Middle frontal gyrus (tissue), 1 donor: ENCODE results near the gene DEPP1.

Source experiments
- DNase-seq: peaks from one replicate; pipeline ENCODE4 v3.0.0-alpha.2; 2015; ENCODE audit warnings: low spot score; ENCODE audit errors: extremely low spot score

DEPP1 gene

DNA sequence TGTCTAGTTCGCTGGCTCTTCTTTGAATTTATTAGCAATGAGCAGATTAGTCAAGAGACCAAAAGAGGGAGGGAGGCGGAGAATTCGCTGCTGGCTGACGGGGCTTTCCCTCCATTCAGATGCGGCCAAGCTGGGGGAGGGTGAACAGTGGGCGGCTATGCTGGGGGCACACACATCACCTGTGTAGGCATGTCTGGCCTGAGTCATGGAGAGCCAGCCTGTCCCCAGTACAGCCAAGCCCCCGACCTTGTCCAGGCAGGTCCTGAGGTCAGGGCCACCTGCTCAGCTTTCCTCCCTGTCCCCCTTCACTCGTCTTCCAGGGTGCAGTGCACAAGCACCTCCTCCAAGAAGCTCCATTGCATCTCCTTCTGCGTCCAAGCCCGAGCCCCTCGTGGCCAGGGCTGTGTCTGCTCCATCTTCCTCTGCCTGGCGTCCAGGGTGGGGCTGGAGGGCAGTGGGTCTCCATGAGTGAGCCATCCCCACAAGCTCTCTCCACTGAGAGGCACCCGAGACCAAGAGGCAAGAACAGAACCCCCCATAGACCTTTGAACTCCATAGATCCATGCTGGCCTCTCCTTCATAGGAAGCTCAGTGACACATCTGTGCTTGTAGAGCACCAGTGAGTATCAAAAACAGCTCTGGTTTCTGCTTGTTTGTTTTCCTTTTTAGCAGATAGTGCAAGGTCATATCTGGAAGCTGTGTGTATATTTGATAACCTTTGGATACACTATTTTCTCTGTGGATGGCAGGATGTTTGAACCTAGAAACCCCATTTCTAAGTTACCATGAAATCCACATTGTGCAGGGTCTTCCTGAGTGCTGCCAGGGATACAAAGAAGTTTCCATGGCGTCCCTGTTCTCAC, 1.9 kb upstream of the DEPP1 start:
- DNase-seq, result no peak

- no peak for DNase-seq
These were observed 927 bp upstream of the DEPP1 start for GRCh38 chr10:44979281-44980191.

GRCh38 chr10:44978213-44978569, 418 bp downstream of the DEPP1 start:
- no peak for DNase-seq

DNA sequence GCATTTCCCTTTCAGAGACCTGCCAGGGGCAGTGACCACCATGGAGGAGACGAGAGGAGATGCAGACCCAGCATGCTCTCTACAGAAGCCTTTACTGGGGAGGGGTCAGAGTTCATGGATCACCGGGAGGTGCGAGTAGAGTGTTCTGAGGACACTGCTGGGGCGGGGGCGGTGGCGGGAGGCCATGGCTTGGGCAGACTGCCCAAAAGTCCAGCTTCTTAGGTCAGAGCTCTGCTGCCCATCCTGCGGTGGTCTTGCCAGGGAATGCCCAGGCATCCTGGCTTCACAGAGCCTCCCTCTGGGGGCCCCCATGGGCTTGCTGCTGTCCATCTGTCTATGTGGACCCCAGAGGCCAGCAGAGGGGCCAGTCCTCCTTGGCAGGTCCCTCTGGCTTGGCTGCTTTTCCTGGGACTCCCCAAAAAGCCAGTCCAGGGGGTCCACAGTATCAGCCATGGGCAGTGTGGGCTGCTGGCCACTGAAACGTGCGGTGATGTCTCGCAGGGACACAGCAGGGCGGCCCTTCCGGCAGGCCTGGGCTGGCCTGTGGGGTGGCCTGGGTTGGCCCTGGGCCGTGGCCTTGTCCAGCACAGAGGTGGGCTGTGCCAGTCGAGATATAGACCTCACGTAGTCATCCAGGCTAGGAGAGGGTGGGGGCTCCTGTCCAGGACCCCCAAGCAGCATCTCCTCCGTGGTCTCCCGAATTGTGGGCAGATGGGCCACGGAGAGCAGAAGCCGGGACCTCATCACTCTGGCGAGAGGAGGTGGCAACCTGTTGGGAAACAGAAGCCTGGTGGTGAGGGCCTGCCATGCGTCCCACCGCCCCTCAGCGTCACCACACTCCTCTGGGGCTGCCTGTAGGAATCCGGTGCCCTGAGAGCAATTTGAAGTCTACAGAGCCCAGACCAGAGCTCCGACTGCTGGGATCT, 1.1 kb downstream of the DEPP1 start:
- DNase-seq, result no peak

- no peak for DNase-seq
These were observed 2.0 kb downstream of the DEPP1 start for GRCh38 chr10:44976352-44977198.

- DNase-seq, result no peak
These were observed 2.9 kb downstream of the DEPP1 start for GRCh38 chr10:44975431-44976331.

DNA sequence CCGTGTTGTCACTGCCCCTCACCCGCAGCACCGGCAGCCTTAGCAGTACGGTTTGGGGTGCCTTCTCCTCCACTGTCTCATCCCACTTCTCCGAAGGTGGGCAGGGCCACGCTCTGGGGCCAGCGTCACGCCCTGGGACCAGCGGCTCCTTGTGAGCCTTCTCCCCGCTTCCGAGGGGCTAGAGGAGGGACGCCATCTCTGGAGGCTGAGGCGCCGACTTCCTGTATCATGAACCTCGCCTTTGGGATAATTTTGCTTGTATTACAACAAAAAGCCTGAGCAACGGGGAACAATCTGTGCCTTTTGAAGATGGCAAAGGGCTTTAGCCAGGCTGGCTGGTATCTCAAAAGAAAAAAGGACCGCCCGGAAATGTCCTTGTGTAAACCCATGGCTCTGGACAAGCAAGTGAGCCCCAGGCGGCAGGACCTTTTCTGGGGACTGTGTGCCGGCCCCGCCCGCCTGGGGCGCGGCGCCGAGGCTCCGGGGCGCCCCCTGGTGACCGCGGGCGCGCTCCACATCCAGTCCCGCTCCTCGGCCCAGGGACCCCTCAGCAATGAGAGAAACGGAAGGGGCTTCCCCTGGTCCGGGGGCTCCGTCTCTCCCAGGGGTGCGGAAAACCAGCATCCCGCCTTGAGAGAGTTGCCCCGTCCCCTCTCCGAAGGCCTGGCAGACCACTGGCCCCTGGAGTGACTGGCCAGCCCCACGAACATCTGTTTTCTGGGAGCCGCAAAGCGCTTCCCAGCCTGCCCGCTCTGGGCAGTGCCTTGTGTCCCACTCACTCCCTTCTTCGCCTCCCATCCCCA, 3.8 kb downstream of the DEPP1 start:
- DNase-seq, result no peak

- no peak for DNase-seq
These were observed 4.5 kb downstream of the DEPP1 start for GRCh38 chr10:44974082-44974627.

GRCh38 chr10:44973323-44974081, 5.1 kb downstream of the DEPP1 start:
- no peak for DNase-seq

- DNase-seq, result no peak
These were observed 5.7 kb downstream of the DEPP1 start for GRCh38 chr10:44972874-44973306.

DNA sequence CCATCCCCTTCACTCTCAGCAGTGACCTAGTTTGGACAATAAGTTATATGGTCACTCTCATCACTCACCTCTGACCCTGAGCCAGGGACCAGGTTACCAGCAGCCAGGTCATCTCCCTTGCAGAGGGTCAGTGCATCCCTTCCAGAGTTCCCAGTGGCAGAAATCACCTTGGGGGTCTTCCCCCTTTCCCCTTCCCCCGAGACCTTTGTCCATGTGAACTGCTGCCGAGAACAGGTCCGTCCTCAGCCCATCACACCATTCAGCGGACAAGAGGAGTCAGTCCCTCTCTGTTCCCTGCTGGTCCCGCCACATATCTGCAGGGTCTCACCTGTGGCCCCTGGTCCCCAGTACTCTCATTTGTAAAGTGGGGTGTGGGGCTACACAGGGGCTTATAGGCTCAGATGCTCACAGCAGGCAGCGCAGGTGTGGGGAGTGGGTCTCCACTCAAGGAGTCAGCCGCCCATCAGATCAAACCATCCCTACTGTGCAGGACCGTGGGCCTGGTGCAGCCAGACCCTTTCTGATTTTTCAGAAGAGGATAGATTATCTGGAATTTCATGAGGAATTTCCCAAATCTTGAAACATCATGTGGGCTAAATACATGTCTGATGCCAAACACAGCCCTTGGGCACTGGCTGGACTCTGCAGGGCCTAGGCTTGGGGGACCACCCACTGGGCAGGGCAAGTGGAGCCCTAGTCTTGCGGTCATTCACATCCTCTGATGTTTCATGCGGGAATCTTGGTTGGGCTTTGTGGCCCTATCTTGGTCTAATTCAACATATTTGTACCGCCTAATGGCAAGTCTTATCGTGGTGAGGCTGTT, 6.5 kb downstream of the DEPP1 start:
- no peak for DNase-seq

GRCh38 chr10:44971434-44971833, 7.2 kb downstream of the DEPP1 start:
- DNase-seq, result no peak

GRCh38 chr10:44970812-44971395, 7.7 kb downstream of the DEPP1 start:
- DNase-seq, result no peak

DNA sequence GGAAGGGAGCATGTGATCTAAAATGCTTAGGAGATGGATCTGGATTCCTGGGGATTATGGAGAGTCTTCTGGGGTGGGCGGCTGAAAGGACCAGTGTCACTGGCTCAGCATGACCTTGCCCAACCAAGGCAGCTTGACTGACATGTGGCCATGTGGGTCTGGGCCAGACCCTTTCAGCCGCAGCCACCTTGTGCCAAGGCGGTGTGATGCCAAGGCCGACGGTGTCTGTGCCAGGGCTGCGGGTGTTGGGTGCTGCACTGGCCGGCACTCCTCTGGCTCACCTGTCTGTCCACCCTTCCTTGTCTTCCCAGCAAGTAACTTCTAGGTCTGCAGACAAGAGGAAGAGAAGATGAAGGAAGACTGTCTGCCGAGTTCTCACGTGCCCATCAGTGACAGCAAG, 8.8 kb downstream of the DEPP1 start:
- DNase-seq, result no peak

DNA sequence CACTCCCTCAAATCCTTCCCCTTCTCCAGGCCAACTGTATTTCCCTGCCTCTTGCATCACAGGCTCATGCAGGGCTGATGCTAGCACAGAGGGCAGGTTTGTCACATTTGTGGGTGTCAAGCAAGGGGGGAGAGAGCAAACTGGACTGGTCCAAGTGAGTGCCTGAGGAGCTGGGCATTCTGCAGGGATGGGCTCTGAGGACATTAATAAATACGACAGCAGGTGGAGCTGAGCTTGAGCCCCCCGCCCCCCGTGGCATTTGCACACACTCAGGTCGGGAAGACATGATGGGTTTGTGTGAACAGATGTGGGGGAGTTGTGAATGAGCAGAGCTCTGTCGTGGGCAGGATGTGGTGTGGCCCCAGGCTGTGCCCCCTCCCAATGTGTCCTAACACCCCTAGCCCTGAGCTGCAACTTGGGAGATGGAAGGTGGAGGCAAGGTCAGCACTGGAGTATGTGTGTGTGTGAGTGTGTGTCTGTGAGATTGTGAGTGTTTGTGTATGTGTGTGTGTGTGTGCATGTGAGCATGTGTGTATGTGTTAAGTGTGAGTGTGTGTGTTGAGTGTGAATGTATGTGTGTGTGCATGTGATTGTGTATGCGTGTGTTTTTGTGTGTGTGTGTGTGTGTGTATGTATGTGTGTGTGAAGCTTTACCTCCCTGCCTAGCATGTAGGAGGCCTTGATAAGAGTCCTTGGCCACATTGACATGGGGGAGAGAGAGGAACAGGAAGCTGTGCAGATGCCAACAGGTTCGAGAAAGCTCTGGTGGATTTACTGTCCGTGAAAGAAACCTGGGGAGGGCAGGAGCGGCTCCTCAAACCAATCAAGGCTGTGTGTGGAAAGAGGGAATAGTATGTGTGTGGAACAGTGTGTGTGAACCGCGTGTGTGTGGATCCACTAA, 9.9 kb downstream of the DEPP1 start:
- DNase-seq, result no peak
